ENCODE results near the gene GRID1.

GRID1 gene

DNA sequence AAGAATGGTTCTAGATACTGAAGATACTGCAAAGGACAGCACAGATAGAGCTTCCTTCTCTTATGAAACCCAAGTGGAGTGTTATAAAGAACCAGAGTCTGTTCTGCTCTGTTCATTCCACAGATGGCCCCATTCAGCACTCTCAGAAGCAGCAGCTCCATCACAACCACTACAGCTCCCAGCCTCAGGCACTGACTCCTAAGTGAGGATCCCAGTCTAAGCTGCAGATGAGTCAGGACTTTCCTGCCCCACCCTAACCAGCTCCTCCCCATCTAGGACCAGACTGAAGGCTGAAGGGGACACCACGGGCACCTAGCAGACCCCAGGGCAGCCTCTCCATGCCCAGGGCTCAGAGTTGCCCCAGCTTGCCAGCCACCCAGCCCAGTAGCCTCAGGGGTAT lies 379.8 kb downstream of the GRID1 start:
- Histone ChIP-seq H3K27ac (ENCODE audit: extremely low read depth, low read depth, low read length) (no peak overlapping the region), H3K4me3 (ENCODE audit: low read depth, low read length) (no peak overlapping the region), H3K9me3 (ENCODE audit: control insufficient read depth, insufficient read depth, low read depth, low read length) (no peaks in the 10 kb centered on the region), H3K36me3 (ENCODE audit: control insufficient read depth in 2 of 2, insufficient read depth in 1 of 2, low read length in 2 of 2) (no peaks in the 10 kb centered on the region), H3K4me1 (ENCODE audit: control insufficient read depth, insufficient read depth, low read length) (no peaks in the 10 kb centered on the region)
- CTCF ChIA-PET = interaction anchor here (3.2 kb wide), 1 partner anchor 9 kb away, joined by 12 read pairs; no protein-coding TSS in a partner anchor
- no peak for TF ChIP-seq ZNF629 (tag by site-specific recombination; IDR thresholded peaks at IDR 0.05)
- TF ChIP-seq, protein P1, sequence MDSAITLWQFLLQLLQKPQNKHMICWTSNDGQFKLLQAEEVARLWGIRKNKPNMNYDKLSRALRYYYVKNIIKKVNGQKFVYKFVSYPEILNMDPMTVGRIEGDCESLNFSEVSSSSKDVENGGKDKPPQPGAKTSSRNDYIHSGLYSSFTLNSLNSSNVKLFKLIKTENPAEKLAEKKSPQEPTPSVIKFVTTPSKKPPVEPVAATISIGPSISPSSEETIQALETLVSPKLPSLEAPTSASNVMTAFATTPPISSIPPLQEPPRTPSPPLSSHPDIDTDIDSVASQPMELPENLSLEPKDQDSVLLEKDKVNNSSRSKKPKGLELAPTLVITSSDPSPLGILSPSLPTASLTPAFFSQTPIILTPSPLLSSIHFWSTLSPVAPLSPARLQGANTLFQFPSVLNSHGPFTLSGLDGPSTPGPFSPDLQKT (IDR thresholded peaks at IDR 0.05; ENCODE audit: borderline replicate concordance, low read depth, low read length) = no peak
- POLR2A ChIA-PET = no interaction called here

DNA sequence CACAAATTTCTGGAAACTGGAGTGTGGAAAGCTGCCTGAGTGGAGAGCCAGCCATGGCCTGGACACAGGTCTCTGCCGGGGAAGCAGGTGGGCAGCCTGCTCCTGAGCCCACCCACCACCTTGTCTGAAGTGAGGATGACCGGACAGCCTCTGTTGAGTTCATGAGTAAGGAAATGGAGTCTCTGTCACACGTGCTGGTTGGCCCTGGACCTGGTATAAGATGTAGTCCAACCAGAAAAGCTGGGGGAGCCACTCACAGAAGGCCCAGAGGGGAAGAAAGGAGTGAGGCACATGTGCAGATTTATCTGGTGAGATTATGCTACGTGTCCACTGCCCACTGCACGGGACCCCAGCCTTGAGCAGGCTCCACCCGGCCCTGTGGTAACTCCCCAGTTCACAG lies 383.5 kb downstream of the GRID1 start:
- CTCF ChIA-PET = no interaction called here
- POLR2A ChIA-PET = no interaction called here

DNA sequence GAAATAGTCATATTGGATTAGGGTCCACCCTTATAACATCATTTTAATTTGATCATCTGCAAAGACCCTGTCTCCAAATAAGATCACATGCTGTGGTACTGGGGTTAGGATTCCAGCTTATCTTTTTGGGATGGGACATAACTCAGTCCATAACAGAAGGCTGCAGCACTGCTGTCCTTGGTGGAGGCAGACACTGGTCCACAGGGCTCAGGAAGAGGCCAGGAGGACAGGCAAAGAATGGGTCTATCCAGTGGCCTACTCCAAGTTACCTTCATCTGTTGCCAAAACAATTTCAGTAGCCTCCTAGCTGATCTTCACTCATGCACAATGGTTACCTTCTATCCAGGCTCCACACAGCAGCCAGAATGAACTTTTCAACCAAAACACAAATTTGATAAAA lies 387.0 kb downstream of the GRID1 start:
- ChIA-PET POLR2A (no interaction called here), CTCF (interaction anchor here (0.6 to 1.0 kb wide), 2 partner anchors 13 to 60 kb away, joined by 3 read pairs; no protein-coding TSS in a partner anchor)
- H3K36me3 ChIP-seq (ENCODE audit: control insufficient read depth in 2 of 2, insufficient read depth in 1 of 2, low read length in 2 of 2) = no peaks in the 10 kb centered on the region
- H3K4me3 ChIP-seq (ENCODE audit: low read depth, low read length) = no peak overlapping the region
- no peaks in the 10 kb centered on the region for H3K4me1 ChIP-seq (ENCODE audit: control insufficient read depth, insufficient read depth, low read length)
- no peak for TF ChIP-seq ZNF202 (tag by site-specific recombination; IDR thresholded peaks at IDR 0.05; ENCODE audit: borderline replicate concordance)
- TF ChIP-seq ZBTB8A (tag by site-specific recombination; IDR thresholded peaks at IDR 0.05) = no peak
- TF ChIP-seq, protein P2, sequence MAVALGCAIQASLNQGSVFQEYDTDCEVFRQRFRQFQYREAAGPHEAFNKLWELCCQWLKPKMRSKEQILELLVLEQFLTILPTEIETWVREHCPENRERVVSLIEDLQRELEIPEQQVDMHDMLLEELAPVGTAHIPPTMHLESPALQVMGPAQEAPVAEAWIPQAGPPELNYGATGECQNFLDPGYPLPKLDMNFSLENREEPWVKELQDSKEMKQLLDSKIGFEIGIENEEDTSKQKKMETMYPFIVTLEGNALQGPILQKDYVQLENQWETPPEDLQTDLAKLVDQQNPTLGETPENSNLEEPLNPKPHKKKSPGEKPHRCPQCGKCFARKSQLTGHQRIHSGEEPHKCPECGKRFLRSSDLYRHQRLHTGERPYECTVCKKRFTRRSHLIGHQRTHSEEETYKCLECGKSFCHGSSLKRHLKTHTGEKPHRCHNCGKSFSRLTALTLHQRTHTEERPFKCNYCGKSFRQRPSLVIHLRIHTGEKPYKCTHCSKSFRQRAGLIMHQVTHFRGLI (tag by site-specific recombination; IDR thresholded peaks at IDR 0.05) = no peak
- TF ChIP-seq, protein P3, sequence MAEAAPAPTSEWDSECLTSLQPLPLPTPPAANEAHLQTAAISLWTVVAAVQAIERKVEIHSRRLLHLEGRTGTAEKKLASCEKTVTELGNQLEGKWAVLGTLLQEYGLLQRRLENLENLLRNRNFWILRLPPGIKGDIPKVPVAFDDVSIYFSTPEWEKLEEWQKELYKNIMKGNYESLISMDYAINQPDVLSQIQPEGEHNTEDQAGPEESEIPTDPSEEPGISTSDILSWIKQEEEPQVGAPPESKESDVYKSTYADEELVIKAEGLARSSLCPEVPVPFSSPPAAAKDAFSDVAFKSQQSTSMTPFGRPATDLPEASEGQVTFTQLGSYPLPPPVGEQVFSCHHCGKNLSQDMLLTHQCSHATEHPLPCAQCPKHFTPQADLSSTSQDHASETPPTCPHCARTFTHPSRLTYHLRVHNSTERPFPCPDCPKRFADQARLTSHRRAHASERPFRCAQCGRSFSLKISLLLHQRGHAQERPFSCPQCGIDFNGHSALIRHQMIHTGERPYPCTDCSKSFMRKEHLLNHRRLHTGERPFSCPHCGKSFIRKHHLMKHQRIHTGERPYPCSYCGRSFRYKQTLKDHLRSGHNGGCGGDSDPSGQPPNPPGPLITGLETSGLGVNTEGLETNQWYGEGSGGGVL (tag by site-specific recombination; IDR thresholded peaks at IDR 0.05) = no peak
- TF ChIP-seq ZNF843 (tag by site-specific recombination; IDR thresholded peaks at IDR 0.05) = no peak
- TF ChIP-seq ZNF112 (tag by site-specific recombination; IDR thresholded peaks at IDR 0.05) = no peak
- TF ChIP-seq ZNF701 (tag by site-specific recombination; IDR thresholded peaks at IDR 0.05) = no peak
- TF ChIP-seq, protein P4, sequence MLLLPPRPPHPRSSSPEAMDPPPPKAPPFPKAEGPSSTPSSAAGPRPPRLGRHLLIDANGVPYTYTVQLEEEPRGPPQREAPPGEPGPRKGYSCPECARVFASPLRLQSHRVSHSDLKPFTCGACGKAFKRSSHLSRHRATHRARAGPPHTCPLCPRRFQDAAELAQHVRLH (tag by site-specific recombination; IDR thresholded peaks at IDR 0.05) = no peak
- TF ChIP-seq ZBTB20 (tag by site-specific recombination; IDR thresholded peaks at IDR 0.05) = no peak
- no peak for TF ChIP-seq SCRT2 (tag by site-specific recombination; IDR thresholded peaks at IDR 0.05)
- TF ChIP-seq ZNF521 (tag by site-specific recombination; IDR thresholded peaks at IDR 0.05) = no peak
- TF ChIP-seq, protein P5, sequence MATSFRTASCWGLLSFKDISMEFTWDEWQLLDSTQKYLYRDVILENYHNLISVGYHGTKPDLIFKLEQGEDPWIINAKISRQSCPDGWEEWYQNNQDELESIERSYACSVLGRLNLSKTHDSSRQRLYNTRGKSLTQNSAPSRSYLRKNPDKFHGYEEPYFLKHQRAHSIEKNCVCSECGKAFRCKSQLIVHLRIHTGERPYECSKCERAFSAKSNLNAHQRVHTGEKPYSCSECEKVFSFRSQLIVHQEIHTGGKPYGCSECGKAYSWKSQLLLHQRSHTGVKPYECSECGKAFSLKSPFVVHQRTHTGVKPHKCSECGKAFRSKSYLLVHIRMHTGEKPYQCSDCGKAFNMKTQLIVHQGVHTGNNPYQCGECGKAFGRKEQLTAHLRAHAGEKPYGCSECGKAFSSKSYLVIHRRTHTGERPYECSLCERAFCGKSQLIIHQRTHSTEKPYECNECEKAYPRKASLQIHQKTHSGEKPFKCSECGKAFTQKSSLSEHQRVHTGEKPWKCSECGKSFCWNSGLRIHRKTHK (tag by site-specific recombination; IDR thresholded peaks at IDR 0.05) = no peak
- TF ChIP-seq, protein P6, sequence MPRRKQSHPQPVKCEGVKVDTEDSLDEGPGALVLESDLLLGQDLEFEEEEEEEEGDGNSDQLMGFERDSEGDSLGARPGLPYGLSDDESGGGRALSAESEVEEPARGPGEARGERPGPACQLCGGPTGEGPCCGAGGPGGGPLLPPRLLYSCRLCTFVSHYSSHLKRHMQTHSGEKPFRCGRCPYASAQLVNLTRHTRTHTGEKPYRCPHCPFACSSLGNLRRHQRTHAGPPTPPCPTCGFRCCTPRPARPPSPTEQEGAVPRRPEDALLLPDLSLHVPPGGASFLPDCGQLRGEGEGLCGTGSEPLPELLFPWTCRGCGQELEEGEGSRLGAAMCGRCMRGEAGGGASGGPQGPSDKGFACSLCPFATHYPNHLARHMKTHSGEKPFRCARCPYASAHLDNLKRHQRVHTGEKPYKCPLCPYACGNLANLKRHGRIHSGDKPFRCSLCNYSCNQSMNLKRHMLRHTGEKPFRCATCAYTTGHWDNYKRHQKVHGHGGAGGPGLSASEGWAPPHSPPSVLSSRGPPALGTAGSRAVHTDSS (tag by site-specific recombination; IDR thresholded peaks at IDR 0.05) = no peak
- no peak for TF ChIP-seq ZNF274 (IDR thresholded peaks at IDR 0.05; ENCODE audit: low read length)
- TF ChIP-seq ZNF274 (tag by site-specific recombination; IDR thresholded peaks at IDR 0.05; ENCODE audit: borderline replicate concordance) = no peak
- TF ChIP-seq KLF7 (tag by site-specific recombination; IDR thresholded peaks at IDR 0.05; ENCODE audit: borderline replicate concordance) = no peak
- H3K27ac ChIP-seq (ENCODE audit: extremely low read depth, low read depth, low read length) = no peak overlapping the region
- no peaks in the 10 kb centered on the region for H3K9me3 ChIP-seq (ENCODE audit: control insufficient read depth, insufficient read depth, low read depth, low read length)

More for the DNA sequence above, 383.5 kb downstream of the GRID1 start:
- no peaks in the 10 kb centered on the region for H3K4me1 ChIP-seq (ENCODE audit: control insufficient read depth, insufficient read depth, low read length)
- H3K27ac ChIP-seq (ENCODE audit: extremely low read depth, low read depth, low read length) = no peak overlapping the region
- no peak overlapping the region for H3K4me3 ChIP-seq (ENCODE audit: low read depth, low read length)
- H3K36me3 ChIP-seq (ENCODE audit: control insufficient read depth in 2 of 2, insufficient read depth in 1 of 2, low read length in 2 of 2) = no peaks in the 10 kb centered on the region
- TF ChIP-seq SCRT1 (tag by site-specific recombination; IDR thresholded peaks at IDR 0.05; ENCODE audit: borderline replicate concordance) (no peak), ZNF785 (tag by site-specific recombination; IDR thresholded peaks at IDR 0.05) (no peak), ZNF529 (tag by site-specific recombination; IDR thresholded peaks at IDR 0.05; ENCODE audit: insufficient replicate concordance) (no peak)
- TF ChIP-seq, protein P7, sequence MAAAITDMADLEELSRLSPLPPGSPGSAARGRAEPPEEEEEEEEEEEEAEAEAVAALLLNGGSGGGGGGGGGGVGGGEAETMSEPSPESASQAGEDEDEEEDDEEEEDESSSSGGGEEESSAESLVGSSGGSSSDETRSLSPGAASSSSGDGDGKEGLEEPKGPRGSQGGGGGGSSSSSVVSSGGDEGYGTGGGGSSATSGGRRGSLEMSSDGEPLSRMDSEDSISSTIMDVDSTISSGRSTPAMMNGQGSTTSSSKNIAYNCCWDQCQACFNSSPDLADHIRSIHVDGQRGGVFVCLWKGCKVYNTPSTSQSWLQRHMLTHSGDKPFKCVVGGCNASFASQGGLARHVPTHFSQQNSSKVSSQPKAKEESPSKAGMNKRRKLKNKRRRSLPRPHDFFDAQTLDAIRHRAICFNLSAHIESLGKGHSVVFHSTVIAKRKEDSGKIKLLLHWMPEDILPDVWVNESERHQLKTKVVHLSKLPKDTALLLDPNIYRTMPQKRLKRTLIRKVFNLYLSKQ (tag by site-specific recombination; IDR thresholded peaks at IDR 0.05; ENCODE audit: borderline replicate concordance) = no peak
- H3K9me3 ChIP-seq (ENCODE audit: control insufficient read depth, insufficient read depth, low read depth, low read length) = no peaks in the 10 kb centered on the region
